ENCODE results near the gene PDE10A.

DNA sequence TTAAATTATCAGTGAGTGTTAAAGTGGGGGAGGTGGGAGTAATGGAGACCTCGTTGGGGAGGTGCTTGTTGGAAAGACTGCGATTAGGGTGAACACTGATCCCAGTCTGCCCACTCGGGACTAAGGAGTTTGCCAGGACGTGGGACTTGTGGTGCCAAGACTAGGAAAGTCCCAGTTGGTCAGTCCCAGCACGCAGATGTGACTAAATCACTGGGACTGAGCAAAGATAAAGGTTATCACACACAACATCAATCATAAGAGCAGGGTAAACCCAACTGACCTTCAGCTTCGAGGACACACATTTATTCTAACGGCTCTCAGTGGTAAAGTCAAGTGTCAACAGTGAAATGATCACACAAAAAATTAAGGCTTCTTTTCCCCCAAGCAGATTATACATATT is 45.5 kb downstream of the PDE10A start:
- no peak for TF ChIP-seq EP300 (IDR thresholded peaks at IDR 0.05)
- TF ChIP-seq, protein P1, sequence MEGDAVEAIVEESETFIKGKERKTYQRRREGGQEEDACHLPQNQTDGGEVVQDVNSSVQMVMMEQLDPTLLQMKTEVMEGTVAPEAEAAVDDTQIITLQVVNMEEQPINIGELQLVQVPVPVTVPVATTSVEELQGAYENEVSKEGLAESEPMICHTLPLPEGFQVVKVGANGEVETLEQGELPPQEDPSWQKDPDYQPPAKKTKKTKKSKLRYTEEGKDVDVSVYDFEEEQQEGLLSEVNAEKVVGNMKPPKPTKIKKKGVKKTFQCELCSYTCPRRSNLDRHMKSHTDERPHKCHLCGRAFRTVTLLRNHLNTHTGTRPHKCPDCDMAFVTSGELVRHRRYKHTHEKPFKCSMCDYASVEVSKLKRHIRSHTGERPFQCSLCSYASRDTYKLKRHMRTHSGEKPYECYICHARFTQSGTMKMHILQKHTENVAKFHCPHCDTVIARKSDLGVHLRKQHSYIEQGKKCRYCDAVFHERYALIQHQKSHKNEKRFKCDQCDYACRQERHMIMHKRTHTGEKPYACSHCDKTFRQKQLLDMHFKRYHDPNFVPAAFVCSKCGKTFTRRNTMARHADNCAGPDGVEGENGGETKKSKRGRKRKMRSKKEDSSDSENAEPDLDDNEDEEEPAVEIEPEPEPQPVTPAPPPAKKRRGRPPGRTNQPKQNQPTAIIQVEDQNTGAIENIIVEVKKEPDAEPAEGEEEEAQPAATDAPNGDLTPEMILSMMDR (IDR thresholded peaks at IDR 0.05): no peak
- no peak for TF ChIP-seq POLR2A (IDR thresholded peaks at IDR 0.05)

Data from ovary (tissue), 3 donors.